ENCODE measurements around the gene FOXF2. TPM values are rescaled to one million over a fixed set of nuclear protein-coding genes. Genes with fewer than 3 reads are reported as not detected.

Gene FOXF2
- total and polyA plus RNA-seq, 10 of the 15 experiments (the other 5 are each of a cell fraction or from before 2014, with no cell fraction given), result not detected

DNA sequence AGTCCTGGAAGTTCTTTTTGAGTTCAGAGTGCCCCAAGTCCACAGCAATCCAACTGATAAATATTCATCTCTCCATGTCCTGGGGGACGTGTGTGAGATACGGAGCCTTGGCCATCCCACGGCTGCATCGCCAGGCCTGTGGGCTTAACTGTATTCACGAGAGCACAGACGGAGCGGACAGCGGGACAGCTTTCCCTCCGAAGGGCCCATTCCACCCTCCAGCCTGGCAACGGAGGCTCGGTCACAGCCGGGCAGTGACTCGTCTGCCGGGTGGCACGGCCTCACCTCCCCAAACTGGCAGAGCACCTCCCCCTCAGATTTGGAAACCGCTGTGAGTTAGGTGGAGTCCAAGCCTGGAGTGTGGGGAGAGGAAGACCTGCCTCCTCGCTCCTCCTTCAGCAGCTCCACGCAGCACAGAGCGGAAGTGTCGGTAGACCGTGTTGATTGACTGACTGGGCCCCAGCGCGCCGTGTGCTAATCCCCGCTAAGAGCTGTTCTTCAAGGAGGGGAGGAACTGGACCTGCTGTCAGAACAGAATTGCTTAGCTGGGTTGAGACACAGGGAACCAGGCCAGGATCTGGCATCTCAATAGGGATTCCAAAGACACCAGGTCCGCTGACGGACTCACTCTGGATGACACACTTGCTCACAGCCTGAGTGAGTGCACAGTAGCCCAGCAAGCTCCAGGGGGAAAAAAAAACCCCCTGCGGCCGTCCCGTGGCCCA is 10.9 kb downstream of the FOXF2 start:
- in situ Hi-C loops (cut with MboI) (no loop called here), intact Hi-C loops (cut with micrococcal nuclease; ENCODE audit: unreplicated experiment) (no loop called here)
- ChIA-PET POLR2A (interaction anchor here (0.6 kb wide), 1 partner anchor 38 kb away, joined by 3 read pairs; no protein-coding TSS in a partner anchor), SMC1A (ENCODE audit: uncharacterized antibody, unreplicated experiment) (interaction anchor here (0.6 kb wide), 1 partner anchor 185 kb away, joined by 4 read pairs; no protein-coding TSS in a partner anchor), CTCF (no interaction called here), RAD21 (ENCODE audit: unreplicated experiment) (no interaction called here)
- Histone ChIP-seq H4K20me1 (ENCODE audit: control insufficient read depth, insufficient read depth) (no peaks in the 10 kb centered on the region), H3K4me2 (ENCODE audit: control insufficient read depth, insufficient read depth) (no peak overlapping the region), H2AFZ (ENCODE audit: control insufficient read depth, low read depth, low read length) (no peak overlapping the region), H3K27ac (ENCODE audit: control insufficient read depth, insufficient read depth) (no peak overlapping the region), H3K9ac (ENCODE audit: control insufficient read depth, insufficient read depth, low read length) (no peak overlapping the region), H3K79me2 (ENCODE audit: control insufficient read depth, insufficient read depth, low read length) (no peaks in the 10 kb centered on the region), H3K27me3 (replicated peaks in 1 of 2; ENCODE audit: control insufficient read depth in 2 of 2, insufficient read depth in 2 of 2, low read length in 1 of 2) (peaks cover under 1 to 1% of the 10 kb centered on the region in 2 experiments), H3K4me3 (no peak overlapping the region), H3K36me3 (ENCODE audit: control insufficient read depth in 2 of 2, insufficient read depth in 2 of 2, low read length in 1 of 2) (no peaks in the 10 kb centered on the region), H3K4me1 (ENCODE audit: control insufficient read depth, insufficient read depth, low read length) (no peaks in the 10 kb centered on the region), H3K9me3 (replicated peaks; ENCODE audit: control insufficient read depth, insufficient read depth, low read length) (no peaks in the 10 kb centered on the region)
- BruUV-seq (replicated peaks), result no TSS peak
- FAIRE-seq (no peak), DNase-seq (ENCODE audit: low read depth, low spot score) (no peak), ATAC-seq (no peak)
- TF ChIP-seq KAT2A (conservative IDR thresholded peaks at IDR 0.05; ENCODE audit: control insufficient read depth, low read depth, low read length) (no peak), SPI1 (IDR thresholded peaks at IDR 0.05; ENCODE audit: borderline replicate concordance, insufficient read depth, low read depth, low read length) (no peak), CEBPB (IDR thresholded peaks at IDR 0.05; ENCODE audit: borderline replicate concordance in 1 of 2, low read depth in 2 of 2, low read length in 2 of 2) (no peak), ZNF24 (IDR thresholded peaks at IDR 0.05) (no peak), BRCA1 (IDR thresholded peaks at IDR 0.05; ENCODE audit: low read depth, low read length) (no peak), HCFC1 (IDR thresholded peaks at IDR 0.05; ENCODE audit: low read length) (no peak), CHD2 (IDR thresholded peaks at IDR 0.05; ENCODE audit: borderline replicate concordance, low read depth, low read length) (no peak)
- TF ChIP-seq, protein P1, sequence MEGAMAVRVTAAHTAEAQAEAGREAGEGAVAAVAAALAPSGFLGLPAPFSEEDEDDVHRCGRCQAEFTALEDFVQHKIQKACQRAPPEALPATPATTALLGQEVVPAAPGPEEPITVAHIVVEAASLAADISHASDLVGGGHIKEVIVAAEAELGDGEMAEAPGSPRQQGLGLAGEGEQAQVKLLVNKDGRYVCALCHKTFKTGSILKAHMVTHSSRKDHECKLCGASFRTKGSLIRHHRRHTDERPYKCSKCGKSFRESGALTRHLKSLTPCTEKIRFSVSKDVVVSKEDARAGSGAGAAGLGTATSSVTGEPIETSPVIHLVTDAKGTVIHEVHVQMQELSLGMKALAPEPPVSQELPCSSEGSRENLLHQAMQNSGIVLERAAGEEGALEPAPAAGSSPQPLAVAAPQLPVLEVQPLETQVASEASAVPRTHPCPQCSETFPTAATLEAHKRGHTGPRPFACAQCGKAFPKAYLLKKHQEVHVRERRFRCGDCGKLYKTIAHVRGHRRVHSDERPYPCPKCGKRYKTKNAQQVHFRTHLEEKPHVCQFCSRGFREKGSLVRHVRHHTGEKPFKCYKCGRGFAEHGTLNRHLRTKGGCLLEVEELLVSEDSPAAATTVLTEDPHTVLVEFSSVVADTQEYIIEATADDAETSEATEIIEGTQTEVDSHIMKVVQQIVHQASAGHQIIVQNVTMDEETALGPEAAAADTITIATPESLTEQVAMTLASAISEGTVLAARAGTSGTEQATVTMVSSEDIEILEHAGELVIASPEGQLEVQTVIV (IDR thresholded peaks at IDR 0.05; ENCODE audit: borderline replicate concordance, partially characterized antibody), result no peak
- TF ChIP-seq, protein P2, sequence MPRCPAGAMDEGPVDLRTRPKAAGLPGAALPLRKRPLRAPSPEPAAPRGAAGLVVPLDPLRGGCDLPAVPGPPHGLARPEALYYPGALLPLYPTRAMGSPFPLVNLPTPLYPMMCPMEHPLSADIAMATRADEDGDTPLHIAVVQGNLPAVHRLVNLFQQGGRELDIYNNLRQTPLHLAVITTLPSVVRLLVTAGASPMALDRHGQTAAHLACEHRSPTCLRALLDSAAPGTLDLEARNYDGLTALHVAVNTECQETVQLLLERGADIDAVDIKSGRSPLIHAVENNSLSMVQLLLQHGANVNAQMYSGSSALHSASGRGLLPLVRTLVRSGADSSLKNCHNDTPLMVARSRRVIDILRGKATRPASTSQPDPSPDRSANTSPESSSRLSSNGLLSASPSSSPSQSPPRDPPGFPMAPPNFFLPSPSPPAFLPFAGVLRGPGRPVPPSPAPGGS (IDR thresholded peaks at IDR 0.05; ENCODE audit: borderline replicate concordance, insufficient read depth, low read depth, low read length, poor library complexity, severe bottlenecking), result no peak
- TF ChIP-seq, protein P3, sequence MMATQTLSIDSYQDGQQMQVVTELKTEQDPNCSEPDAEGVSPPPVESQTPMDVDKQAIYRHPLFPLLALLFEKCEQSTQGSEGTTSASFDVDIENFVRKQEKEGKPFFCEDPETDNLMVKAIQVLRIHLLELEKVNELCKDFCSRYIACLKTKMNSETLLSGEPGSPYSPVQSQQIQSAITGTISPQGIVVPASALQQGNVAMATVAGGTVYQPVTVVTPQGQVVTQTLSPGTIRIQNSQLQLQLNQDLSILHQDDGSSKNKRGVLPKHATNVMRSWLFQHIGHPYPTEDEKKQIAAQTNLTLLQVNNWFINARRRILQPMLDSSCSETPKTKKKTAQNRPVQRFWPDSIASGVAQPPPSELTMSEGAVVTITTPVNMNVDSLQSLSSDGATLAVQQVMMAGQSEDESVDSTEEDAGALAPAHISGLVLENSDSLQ (IDR thresholded peaks at IDR 0.05), result no peak
- TF ChIP-seq, protein P4, sequence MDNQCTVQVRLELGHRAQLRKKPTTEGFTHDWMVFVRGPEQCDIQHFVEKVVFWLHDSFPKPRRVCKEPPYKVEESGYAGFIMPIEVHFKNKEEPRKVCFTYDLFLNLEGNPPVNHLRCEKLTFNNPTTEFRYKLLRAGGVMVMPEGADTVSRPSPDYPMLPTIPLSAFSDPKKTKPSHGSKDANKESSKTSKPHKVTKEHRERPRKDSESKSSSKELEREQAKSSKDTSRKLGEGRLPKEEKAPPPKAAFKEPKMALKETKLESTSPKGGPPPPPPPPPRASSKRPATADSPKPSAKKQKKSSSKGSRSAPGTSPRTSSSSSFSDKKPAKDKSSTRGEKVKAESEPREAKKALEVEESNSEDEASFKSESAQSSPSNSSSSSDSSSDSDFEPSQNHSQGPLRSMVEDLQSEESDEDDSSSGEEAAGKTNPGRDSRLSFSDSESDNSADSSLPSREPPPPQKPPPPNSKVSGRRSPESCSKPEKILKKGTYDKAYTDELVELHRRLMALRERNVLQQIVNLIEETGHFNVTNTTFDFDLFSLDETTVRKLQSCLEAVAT (IDR thresholded peaks at IDR 0.05), result no peak
- TF ChIP-seq, protein P5, sequence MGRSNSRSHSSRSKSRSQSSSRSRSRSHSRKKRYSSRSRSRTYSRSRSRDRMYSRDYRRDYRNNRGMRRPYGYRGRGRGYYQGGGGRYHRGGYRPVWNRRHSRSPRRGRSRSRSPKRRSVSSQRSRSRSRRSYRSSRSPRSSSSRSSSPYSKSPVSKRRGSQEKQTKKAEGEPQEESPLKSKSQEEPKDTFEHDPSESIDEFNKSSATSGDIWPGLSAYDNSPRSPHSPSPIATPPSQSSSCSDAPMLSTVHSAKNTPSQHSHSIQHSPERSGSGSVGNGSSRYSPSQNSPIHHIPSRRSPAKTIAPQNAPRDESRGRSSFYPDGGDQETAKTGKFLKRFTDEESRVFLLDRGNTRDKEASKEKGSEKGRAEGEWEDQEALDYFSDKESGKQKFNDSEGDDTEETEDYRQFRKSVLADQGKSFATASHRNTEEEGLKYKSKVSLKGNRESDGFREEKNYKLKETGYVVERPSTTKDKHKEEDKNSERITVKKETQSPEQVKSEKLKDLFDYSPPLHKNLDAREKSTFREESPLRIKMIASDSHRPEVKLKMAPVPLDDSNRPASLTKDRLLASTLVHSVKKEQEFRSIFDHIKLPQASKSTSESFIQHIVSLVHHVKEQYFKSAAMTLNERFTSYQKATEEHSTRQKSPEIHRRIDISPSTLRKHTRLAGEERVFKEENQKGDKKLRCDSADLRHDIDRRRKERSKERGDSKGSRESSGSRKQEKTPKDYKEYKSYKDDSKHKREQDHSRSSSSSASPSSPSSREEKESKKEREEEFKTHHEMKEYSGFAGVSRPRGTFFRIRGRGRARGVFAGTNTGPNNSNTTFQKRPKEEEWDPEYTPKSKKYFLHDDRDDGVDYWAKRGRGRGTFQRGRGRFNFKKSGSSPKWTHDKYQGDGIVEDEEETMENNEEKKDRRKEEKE (IDR thresholded peaks at IDR 0.05), result no peak
- WGBS (ENCODE audit: insufficient coverage, insufficient replicate concordance, low lambda C conversion rate, missing lambda C conversion rate), result 65% methylated on average over 30 of the region's 30 CpGs
